CD4-positive, alpha-beta T cell treated with Interleukin-12 subunit alpha and Interleukin-12 subunit beta, for 1 hour (primary cell): Measurements from ENCODE around the gene CDK9.
"Not testable (repeated sequence)": the region's sequence is repeated elsewhere in the genome, so short reads cannot be mapped to it uniquely, and the experiment has no call there.

Experiments used
- DNase-seq: peaks from one replicate; pipeline ENCODE4 v3.0.0-alpha.2; 2020

The CDK9 gene

DNA sequence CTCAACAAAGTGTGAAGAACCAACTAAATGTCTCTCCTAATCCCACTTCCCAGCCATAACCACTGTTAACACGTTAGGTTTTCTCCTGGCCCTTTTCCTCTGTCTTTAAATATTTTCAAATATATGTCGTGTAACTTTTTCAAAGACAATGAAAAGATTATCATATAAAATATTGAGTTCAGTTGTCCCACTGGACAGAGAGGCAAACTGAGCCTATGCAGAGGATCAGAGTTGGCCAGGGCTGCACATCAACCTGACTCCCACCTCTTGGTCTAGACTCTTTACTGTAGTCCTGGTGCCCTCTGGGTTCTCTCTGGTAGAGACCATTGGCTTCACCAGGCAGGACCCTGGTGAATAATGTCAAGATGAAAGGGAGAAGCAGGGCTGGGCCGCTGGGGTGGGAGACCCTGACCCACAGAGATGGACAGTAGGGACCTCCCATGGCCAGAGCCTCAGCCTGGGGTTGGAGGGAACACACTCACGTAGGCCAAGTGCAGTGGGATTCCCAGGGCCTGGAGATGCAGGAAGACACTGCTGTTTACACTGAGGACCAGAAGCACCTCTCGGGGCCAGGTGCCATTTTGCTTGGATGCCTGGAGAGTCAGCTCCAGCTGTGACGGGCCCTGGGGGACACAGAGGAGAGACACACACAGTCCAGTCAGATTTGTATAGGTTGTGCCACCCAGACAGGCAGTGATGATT lies 43.5 kb downstream of the CDK9 start:
- no peak for DNase-seq

GRCh38 chr9:127832248-127832647 lies 46.4 kb downstream of the CDK9 start:
- DNase-seq: no peak

GRCh38 chr9:127833555-127833954 lies 47.7 kb downstream of the CDK9 start:
- no peak for DNase-seq

- DNase-seq: peak; percentile 15
These were observed 50.2 kb downstream of the CDK9 start for GRCh38 chr9:127835991-127836516.

DNA sequence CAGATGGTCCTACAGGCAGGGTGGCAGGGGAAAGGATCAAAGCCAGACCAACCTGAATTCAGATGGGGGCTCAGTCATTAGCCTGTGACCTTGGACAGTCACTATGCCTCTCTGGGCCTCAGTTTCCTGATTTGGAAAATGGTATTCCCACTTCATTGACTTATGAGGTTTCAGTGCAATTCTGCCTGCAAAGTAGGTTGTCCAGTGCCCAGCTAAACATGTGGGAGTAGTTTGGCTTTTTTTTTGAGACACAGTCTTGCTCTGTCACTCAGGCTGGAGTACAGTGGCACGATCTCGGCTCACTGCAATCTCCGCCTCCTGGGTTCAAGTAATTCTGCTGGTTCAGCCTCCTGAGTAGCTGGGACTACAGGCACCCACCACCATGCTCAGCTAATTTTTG lies 50.7 kb downstream of the CDK9 start:
- not testable (repeated sequence) for DNase-seq

DNA sequence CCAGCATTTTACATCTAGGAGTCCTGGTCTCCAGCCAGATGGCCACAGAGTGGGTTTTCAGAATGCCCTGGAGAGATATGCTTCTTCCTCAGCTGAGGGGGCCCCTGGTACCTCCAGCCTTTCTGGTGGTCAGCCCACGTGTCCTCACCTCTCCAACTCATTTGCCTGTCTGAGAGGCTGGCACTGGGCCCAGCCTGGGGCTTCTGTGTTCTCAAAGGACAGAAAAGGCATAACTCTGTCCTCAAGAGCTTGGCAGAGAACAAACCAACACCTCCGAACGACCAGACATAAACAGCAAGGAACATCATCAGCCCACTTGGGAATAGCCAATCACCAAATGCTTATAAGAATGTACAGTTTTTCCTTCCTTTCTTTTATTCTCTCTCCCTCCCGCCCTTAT lies 51.5 kb downstream of the CDK9 start:
- DNase-seq: no peak

DNA sequence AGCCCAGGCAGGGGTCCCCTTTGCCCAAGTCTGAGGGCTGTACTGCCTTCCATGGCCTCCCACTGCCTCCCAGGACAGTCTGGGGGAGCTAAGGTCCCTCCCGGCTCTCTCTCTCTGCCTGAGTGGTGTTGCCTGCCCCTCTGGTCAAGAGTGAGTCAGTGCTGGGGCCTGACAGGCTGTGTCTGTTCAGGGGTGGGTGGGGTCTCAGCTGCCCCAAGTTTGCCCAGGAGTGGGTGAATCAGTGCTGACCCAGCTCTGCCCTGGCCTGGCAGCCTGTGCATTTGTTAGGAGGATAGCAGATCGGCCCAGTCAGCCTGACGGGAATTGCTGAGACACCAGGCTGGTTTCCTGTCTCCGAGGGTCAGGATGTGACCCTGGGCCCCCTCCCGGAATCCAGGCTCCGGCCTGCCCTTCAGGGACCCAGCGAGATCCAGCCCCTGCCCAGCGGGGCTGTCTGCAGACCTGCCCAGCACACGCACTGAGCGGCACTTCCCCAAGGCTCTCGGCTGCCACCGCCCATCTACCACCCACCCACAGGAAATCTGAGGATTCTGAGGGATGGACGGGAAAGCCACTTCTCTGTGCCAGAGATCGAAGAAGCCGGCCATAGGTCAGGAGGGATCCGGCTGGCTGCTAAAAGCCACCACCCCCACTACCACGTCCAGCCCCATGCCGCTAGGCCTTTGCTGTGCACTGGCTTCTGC lies 52.7 kb downstream of the CDK9 start:
- DNase-seq: no peak
